MM.1S (cell line): ENCODE results near the gene PIK3R1.

Experiments
- EZH2phosphoT487 ChIP-seq: fragments of 300-600 bp; sonication (generic); IDR thresholded peaks from 2 replicates; pipeline ENCODE4 v1.6.1; 2018; ENCODE audit warnings: antibody characterized with exemption, low read length
- TF ChIP-seq, protein P1 (sequence below): fragments of 300-600 bp; sonication (generic); IDR thresholded peaks from 2 replicates; pipeline ENCODE4 v1.5.1; 2016; ENCODE audit warnings: antibody characterized with exemption, low read length, mixed read lengths

DNA sequence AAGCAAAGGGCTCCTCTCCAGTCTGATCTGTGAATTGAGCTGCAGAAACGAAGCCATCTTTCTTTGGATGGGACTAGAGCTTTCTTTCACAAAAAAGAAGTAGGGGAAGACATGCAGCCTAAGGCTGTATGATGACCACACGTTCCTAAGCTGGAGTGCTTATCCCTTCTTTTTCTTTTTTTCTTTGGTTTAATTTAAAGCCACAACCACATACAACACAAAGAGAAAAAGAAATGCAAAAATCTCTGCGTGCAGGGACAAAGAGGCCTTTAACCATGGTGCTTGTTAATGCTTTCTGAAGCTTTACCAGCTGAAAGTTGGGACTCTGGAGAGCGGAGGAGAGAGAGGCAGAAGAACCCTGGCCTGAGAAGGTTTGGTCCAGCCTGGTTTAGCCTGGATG lies 82.1 kb downstream of the PIK3R1 start:
- TF ChIP-seq, protein P1, sequence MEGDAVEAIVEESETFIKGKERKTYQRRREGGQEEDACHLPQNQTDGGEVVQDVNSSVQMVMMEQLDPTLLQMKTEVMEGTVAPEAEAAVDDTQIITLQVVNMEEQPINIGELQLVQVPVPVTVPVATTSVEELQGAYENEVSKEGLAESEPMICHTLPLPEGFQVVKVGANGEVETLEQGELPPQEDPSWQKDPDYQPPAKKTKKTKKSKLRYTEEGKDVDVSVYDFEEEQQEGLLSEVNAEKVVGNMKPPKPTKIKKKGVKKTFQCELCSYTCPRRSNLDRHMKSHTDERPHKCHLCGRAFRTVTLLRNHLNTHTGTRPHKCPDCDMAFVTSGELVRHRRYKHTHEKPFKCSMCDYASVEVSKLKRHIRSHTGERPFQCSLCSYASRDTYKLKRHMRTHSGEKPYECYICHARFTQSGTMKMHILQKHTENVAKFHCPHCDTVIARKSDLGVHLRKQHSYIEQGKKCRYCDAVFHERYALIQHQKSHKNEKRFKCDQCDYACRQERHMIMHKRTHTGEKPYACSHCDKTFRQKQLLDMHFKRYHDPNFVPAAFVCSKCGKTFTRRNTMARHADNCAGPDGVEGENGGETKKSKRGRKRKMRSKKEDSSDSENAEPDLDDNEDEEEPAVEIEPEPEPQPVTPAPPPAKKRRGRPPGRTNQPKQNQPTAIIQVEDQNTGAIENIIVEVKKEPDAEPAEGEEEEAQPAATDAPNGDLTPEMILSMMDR = no peak
- TF ChIP-seq EZH2phosphoT487 = no peak
